ENCODE measurements around the gene ADCYAP1R1. TPM values are rescaled to one million over a fixed set of nuclear protein-coding genes. Genes with fewer than 3 reads are reported as not detected.

The ADCYAP1R1 gene
- total RNA-seq, 4 donors from 2014 or later: 1.9 to 7.4 (median 3.4) TPM

DNA sequence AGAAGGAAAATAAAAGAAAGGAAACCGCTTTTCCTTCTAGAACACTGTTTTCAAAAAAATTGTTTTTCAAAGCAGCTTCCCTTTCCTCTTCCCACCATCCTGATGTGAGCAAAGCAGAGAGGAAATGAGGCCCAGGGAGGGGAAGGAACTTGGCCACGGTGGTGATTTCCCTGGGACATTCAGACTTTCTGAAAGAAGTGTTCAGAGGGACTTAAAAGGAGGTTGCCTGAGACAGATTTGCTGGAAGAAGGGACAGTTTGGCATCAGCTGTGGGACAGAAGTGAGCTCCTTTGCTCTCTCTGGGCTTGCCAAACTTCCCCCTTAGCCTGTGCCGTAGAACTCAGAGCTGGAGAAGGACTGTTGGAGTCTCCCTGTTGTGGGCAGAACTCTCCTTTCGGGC lies 30.3 kb downstream of the ADCYAP1R1 start:
- intact Hi-C loops (cut with DNase I; ENCODE audit: low total_unique reads) (no loop called here), in situ Hi-C loops (cut with MboI; ENCODE audit: low pct_ligation_motif_present in 1 of 4, low pct_unique_long_range_greater_than_20kb in 1 of 4, low sequenced_read_pairs in 3 of 4) (no loop called here)
- no peak for DNase-seq
- Histone ChIP-seq H3K9me3 (no peaks in the 10 kb centered on the region), H3K27me3 (peaks cover 4% of the 10 kb centered on the region), H3K4me3 (no peak overlapping the region), H3K27ac (peak overlapping the region in 1 of 4 donors; percentile 51), H3K4me1 (no peaks in the 10 kb centered on the region), H3K36me3 (no peaks in the 10 kb centered on the region)
- TF ChIP-seq EP300 (IDR thresholded peaks at IDR 0.05; ENCODE audit: low read depth) (no peak), POLR2AphosphoS5 (IDR thresholded peaks at IDR 0.05) (no peak), POLR2A (IDR thresholded peaks at IDR 0.05) (no peak)
- TF ChIP-seq, protein P1, sequence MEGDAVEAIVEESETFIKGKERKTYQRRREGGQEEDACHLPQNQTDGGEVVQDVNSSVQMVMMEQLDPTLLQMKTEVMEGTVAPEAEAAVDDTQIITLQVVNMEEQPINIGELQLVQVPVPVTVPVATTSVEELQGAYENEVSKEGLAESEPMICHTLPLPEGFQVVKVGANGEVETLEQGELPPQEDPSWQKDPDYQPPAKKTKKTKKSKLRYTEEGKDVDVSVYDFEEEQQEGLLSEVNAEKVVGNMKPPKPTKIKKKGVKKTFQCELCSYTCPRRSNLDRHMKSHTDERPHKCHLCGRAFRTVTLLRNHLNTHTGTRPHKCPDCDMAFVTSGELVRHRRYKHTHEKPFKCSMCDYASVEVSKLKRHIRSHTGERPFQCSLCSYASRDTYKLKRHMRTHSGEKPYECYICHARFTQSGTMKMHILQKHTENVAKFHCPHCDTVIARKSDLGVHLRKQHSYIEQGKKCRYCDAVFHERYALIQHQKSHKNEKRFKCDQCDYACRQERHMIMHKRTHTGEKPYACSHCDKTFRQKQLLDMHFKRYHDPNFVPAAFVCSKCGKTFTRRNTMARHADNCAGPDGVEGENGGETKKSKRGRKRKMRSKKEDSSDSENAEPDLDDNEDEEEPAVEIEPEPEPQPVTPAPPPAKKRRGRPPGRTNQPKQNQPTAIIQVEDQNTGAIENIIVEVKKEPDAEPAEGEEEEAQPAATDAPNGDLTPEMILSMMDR (IDR thresholded peaks at IDR 0.05): no peak
- WGBS, 2 donors (ENCODE audit: low coverage in 1 of 2): 38 to 44% methylated on average over 2 to 4 of the region's 4 CpGs

DNA sequence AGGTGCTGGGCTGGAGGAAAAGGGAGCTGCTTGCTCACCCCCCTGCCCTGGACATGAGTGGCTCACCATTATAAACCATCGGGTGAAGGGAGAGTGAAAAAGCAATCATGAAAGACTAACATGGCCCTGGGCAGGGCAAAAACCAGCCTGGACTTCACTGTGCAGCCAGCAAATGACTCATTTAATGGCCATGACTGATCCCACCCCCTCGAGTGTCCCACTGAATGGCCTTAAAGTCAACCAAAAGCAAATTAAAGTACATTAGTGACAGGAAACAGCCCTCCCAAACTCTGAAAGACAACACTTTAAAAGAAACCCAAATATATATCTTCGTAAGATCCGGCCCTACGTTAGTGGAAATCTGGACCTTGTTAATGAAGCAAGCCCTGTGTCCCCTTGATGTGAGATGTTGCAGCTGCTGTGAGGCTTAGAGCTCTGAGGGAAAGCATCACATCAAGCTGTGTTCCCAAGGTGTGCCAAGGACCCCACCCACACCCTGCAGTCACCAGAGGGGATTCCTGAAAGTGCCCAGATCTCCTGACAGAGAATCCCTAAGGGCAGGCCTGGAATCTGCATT lies 31.2 kb downstream of the ADCYAP1R1 start:
- H3K36me3 ChIP-seq: no peaks in the 10 kb centered on the region
- 47% methylated on average over 5 of the region's 5 CpGs; no CpG with 5 or more reads in 1 of the 2 donors for WGBS, 2 donors (ENCODE audit: low coverage in 1 of 2)

DNA sequence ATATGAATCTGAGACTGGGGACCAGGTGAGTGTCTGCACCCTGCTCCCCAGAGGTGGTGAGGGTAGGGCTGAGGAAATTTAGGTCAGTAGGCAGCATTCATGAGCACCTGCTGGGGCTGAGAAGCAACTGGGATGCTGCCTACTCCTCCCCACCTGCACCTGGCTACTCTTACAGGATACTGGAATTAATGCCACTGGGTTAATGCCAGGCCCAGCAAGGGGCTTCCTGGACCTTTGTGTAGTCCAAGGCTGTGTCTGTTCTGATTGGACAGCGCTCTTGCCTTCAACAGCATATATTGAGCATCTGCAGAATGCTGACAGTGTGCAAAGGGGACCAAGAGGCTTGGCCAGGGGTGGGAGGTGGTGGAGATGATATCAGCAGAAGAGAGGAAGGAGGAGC lies 32.1 kb downstream of the ADCYAP1R1 start:
- Histone ChIP-seq H3K36me3 (no peaks in the 10 kb centered on the region), H3K9me3 (no peaks in the 10 kb centered on the region), H3K27ac (no peak overlapping the region), H3K27me3 (peaks cover 4% of the 10 kb centered on the region), H3K4me1 (no peaks in the 10 kb centered on the region), H3K4me3 (no peak overlapping the region)
- WGBS, 2 donors (ENCODE audit: low coverage in 1 of 2): 100% methylated on average over 1 of the region's 1 CpG
- in situ Hi-C loops (cut with MboI; ENCODE audit: low pct_ligation_motif_present in 1 of 4, low pct_unique_long_range_greater_than_20kb in 1 of 4, low sequenced_read_pairs in 3 of 4): no loop called here
- intact Hi-C loops (cut with DNase I; ENCODE audit: low total_unique reads): no loop called here
- DNase-seq: no peak
- TF ChIP-seq POLR2AphosphoS5 (IDR thresholded peaks at IDR 0.05): no peak
- no peak for TF ChIP-seq POLR2A (IDR thresholded peaks at IDR 0.05)
- TF ChIP-seq, protein P1 (IDR thresholded peaks at IDR 0.05): no peak
- no peak for TF ChIP-seq EP300 (IDR thresholded peaks at IDR 0.05; ENCODE audit: low read depth)

More for the DNA sequence above, 31.2 kb downstream of the ADCYAP1R1 start:
- Histone ChIP-seq H3K9me3 (no peaks in the 10 kb centered on the region), H3K4me3 (no peak overlapping the region), H3K27ac (peak overlapping the region in 1 of 4 donors; percentile 51), H3K4me1 (no peaks in the 10 kb centered on the region), H3K27me3 (peaks cover 4% of the 10 kb centered on the region)
- no peak for DNase-seq
- in situ Hi-C loops (cut with MboI; ENCODE audit: low pct_ligation_motif_present in 1 of 4, low pct_unique_long_range_greater_than_20kb in 1 of 4, low sequenced_read_pairs in 3 of 4) (no loop called here), intact Hi-C loops (cut with DNase I; ENCODE audit: low total_unique reads) (no loop called here)
- no peak for TF ChIP-seq POLR2A (IDR thresholded peaks at IDR 0.05)
- TF ChIP-seq POLR2AphosphoS5 (IDR thresholded peaks at IDR 0.05): no peak
- no peak for TF ChIP-seq EP300 (IDR thresholded peaks at IDR 0.05; ENCODE audit: low read depth)
- TF ChIP-seq, protein P1 (IDR thresholded peaks at IDR 0.05): no peak

DNA sequence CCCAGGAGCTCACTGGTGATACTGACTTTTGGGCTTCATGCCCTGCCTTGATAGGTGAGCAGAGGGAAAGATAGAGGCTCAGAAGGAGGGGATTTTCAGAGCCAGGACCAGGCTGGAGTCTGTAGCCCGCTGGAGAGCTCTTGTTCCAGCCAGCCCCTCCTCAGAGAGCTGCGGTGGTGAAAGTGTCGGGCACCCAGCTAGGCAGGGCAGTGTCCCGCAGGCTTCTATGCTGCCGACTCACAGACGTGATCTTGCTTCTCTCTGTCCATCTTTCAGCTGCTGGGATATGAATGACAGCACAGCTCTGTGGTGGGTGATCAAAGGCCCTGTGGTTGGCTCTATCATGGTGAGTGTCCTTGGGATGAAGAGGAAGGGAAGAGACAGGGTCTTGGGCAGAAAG lies 35.2 kb downstream of the ADCYAP1R1 start:
- Histone ChIP-seq H3K27me3 (no peaks in the 10 kb centered on the region), H3K4me1 (no peaks in the 10 kb centered on the region), H3K9me3 (no peaks in the 10 kb centered on the region), H3K27ac (no peak overlapping the region), H3K36me3 (no peaks in the 10 kb centered on the region), H3K4me3 (no peak overlapping the region)
- in situ Hi-C loops (cut with MboI; ENCODE audit: low pct_ligation_motif_present in 1 of 4, low pct_unique_long_range_greater_than_20kb in 1 of 4, low sequenced_read_pairs in 3 of 4) (no loop called here), intact Hi-C loops (cut with DNase I; ENCODE audit: low total_unique reads) (no loop called here)
- no peak for TF ChIP-seq POLR2AphosphoS5 (IDR thresholded peaks at IDR 0.05)
- TF ChIP-seq, protein P1 (IDR thresholded peaks at IDR 0.05): no peak
- WGBS, 2 donors (ENCODE audit: low coverage in 1 of 2): 77 to 94% methylated on average over 5 to 6 of the region's 6 CpGs
- DNase-seq: no peak
